Colon (tissue), 2 donors: ENCODE measurements around the gene FBXL14.
"Not testable (repeated sequence)": the region's sequence is repeated elsewhere in the genome, so short reads cannot be mapped to it uniquely, and the experiment has no call there.

Experiments used
- FAIRE-seq: peaks from 2 replicates; lab custom pipeline; 2012; peaks lifted over from hg19 to GRCh38; lab: Jason Lieb, UNC
- donor health status: control.
- donor health status: control.

Gene FBXL14

GRCh38 chr12:1572731-1573130 is 21.6 kb downstream of the FBXL14 start:
- FAIRE-seq, result no peak

GRCh38 chr12:1567852-1568251 is 26.5 kb downstream of the FBXL14 start:
- no peak for FAIRE-seq

- FAIRE-seq, result no peak
These were observed 27.8 kb downstream of the FBXL14 start for GRCh38 chr12:1566449-1567135.

- FAIRE-seq, result no peak
These were observed 29.2 kb downstream of the FBXL14 start for GRCh38 chr12:1565172-1565571.

GRCh38 chr12:1564067-1564466 is 30.3 kb downstream of the FBXL14 start:
- no peak for FAIRE-seq

GRCh38 chr12:1562813-1563407 is 31.5 kb downstream of the FBXL14 start:
- FAIRE-seq, result no peak

GRCh38 chr12:1560704-1561103 is 33.7 kb downstream of the FBXL14 start:
- FAIRE-seq, result no peak

GRCh38 chr12:1559676-1560091 is 34.7 kb downstream of the FBXL14 start:
- FAIRE-seq, result no peak

GRCh38 chr12:1558108-1558507 is 36.3 kb downstream of the FBXL14 start:
- FAIRE-seq, result not testable (repeated sequence)

GRCh38 chr12:1553987-1554982 is 40.1 kb downstream of the FBXL14 start:
- no peak for FAIRE-seq

- FAIRE-seq, result no peak
These were observed 40.8 kb downstream of the FBXL14 start for GRCh38 chr12:1553536-1553935.

- FAIRE-seq, result no peak
These were observed 41.4 kb downstream of the FBXL14 start for GRCh38 chr12:1552911-1553491.

- no peak for FAIRE-seq
These were observed 42.2 kb downstream of the FBXL14 start for GRCh38 chr12:1552171-1552570.

- FAIRE-seq, result no peak
These were observed 42.9 kb downstream of the FBXL14 start for GRCh38 chr12:1551496-1551895.

GRCh38 chr12:1546931-1547640 is 47.3 kb downstream of the FBXL14 start:
- no peak for FAIRE-seq

- FAIRE-seq, result no peak
These were observed 49.2 kb downstream of the FBXL14 start for GRCh38 chr12:1544996-1545700.

- no peak for FAIRE-seq
These were observed 51.8 kb downstream of the FBXL14 start for GRCh38 chr12:1542599-1542998.

GRCh38 chr12:1540690-1541089 is 53.7 kb downstream of the FBXL14 start:
- FAIRE-seq, result no peak

GRCh38 chr12:1539135-1539534 is 55.2 kb downstream of the FBXL14 start:
- FAIRE-seq, result no peak

GRCh38 chr12:1536817-1537216 is 57.6 kb downstream of the FBXL14 start:
- no peak for FAIRE-seq

GRCh38 chr12:1534748-1535147 is 59.6 kb downstream of the FBXL14 start:
- no peak for FAIRE-seq
